ENCODE results near the gene NDEL1. TPM values are rescaled to one million over a fixed set of nuclear protein-coding genes. Genes with fewer than 3 reads are reported as not detected.
A peak's percentile ranks its signal among the peaks of the same experiment; 100 is the strongest.

NDEL1 gene
- 34.1 and 34.3 TPM in 2 replicates for total RNA-seq
- long read RNA-seq, transcript NDEL1-201 (9 exons, 2,372 nt): major isoform, 9 of 20 reads
- long read RNA-seq, partial matches to known transcripts: 2 of 20 reads
- long read RNA-seq, other reads (novel, unspliced or antisense): 9 of 20 reads

GRCh38 chr17:8435245-8436168 is at the start of gene NDEL1:
Gene NDEL1 (plus strand): TSS chr17:8435884. CDS start chr17:8444272, 8,388 bp downstream.
- no peaks in the 10 kb centered on the region for H3K27me3 Mint-ChIP-seq (ENCODE audit: low read depth)
- DNase-seq (ENCODE audit: low read depth, low spot score): peak; percentile 98
- H3K9me3 Mint-ChIP-seq: no peaks in the 10 kb centered on the region
- no peak for TF ChIP-seq CTCF (conservative IDR thresholded peaks at IDR 0.05)
- H3K27ac Mint-ChIP-seq (ENCODE audit: unreplicated experiment): peak within 1 kb of the TSS; percentile 94
- peak within 1 kb of the TSS; percentile 94 for H3K4me3 Mint-ChIP-seq
- H3K4me1 Mint-ChIP-seq: peaks cover 21% of the 10 kb centered on the region
- no peaks in the 10 kb centered on the region for H3K36me3 Mint-ChIP-seq (ENCODE audit: low read depth)

- Mint-ChIP-seq H3K27me3 (ENCODE audit: low read depth) (no peaks in the 10 kb centered on the region), H3K27ac (ENCODE audit: unreplicated experiment) (no peak overlapping the region), H3K4me3 (peak overlapping the region; percentile 71), H3K4me1 (peaks cover 26% of the 10 kb centered on the region), H3K9me3 (no peaks in the 10 kb centered on the region), H3K36me3 (ENCODE audit: low read depth) (peaks cover 7% of the 10 kb centered on the region)
- no peak for TF ChIP-seq CTCF (conservative IDR thresholded peaks at IDR 0.05)
- DNase-seq (ENCODE audit: low read depth, low spot score): no peak
Observed at GRCh38 chr17:8386841-8387240, 48.8 kb upstream of the NDEL1 start.

GRCh38 chr17:8387914-8388651 is 47.6 kb upstream of the NDEL1 start:
- Mint-ChIP-seq H3K4me1 (peaks cover 15% of the 10 kb centered on the region), H3K36me3 (ENCODE audit: low read depth) (peaks cover under 1% of the 10 kb centered on the region), H3K4me3 (no peak overlapping the region), H3K9me3 (no peaks in the 10 kb centered on the region), H3K27me3 (ENCODE audit: low read depth) (no peaks in the 10 kb centered on the region), H3K27ac (ENCODE audit: unreplicated experiment) (no peak overlapping the region)
- DNase-seq (ENCODE audit: low read depth, low spot score): no peak
- no peak for TF ChIP-seq CTCF (conservative IDR thresholded peaks at IDR 0.05)

- peaks cover 1% of the 10 kb centered on the region for H3K4me1 Mint-ChIP-seq
- H3K27ac Mint-ChIP-seq (ENCODE audit: unreplicated experiment): no peak overlapping the region
Observed at GRCh38 chr17:8391711-8392110, 44.0 kb upstream of the NDEL1 start.

More at GRCh38 chr17:8391711-8392110, 44.0 kb upstream of the NDEL1 start:
- H3K9me3 Mint-ChIP-seq: no peaks in the 10 kb centered on the region
- no peak overlapping the region for H3K4me3 Mint-ChIP-seq
- no peak for DNase-seq (ENCODE audit: low read depth, low spot score)
- no peak for TF ChIP-seq CTCF (conservative IDR thresholded peaks at IDR 0.05)
- peaks cover 31% of the 10 kb centered on the region for H3K27me3 Mint-ChIP-seq (ENCODE audit: low read depth)
- H3K36me3 Mint-ChIP-seq (ENCODE audit: low read depth): no peaks in the 10 kb centered on the region

Data from neural crest cell (in vitro differentiated cells).